ENCODE data around the gene OR11G2.
"Not testable (repeated sequence)": the region's sequence is repeated elsewhere in the genome, so short reads cannot be mapped to it uniquely, and the experiment has no call there.

OR11G2 gene

DNA sequence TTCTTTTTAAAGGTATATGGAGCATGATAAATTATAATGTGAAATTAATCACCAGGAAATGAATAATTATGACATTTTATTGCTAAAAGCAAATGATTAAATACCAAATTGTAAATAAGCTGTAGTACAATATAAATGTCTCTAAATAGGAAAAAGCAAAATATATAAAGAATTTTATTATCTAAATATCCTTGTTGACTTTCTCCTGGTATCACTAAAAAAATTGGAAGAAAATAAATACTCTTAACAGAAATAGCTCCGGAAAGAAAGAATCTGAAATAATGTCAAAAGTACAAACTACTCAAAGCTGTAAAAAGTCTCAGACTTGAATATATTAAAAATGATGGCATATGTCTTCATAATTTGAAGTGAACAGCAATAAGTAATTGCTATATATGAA, 38.0 kb downstream of the OR11G2 start, which contains the start of gene OR11H7:
OR11H7 (plus strand) TSS at position 301 of the 400 bp plus-strand sequence.
- no peak for DNase-seq

DNA sequence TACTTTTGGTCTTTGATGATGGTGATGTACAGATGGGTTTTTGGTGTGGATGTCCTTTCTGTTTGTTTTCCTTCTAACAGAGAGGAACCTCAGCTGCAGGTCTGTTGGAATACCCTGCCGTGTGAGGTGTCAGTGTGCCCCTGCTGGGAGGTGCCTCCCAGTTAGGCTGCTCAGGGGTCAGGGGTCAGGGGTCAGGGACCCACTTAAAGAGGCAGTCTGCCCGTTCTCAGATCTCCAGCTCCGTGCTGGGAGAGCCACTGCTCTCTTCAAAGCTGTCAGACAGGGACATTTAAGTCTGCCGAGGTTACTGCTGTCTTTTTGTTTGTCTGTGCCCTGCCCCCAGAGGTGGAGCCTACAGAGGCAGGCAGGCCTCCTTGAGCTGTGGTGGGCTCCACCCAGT, 44.7 kb downstream of the OR11G2 start:
- not testable (repeated sequence) for DNase-seq

DNA sequence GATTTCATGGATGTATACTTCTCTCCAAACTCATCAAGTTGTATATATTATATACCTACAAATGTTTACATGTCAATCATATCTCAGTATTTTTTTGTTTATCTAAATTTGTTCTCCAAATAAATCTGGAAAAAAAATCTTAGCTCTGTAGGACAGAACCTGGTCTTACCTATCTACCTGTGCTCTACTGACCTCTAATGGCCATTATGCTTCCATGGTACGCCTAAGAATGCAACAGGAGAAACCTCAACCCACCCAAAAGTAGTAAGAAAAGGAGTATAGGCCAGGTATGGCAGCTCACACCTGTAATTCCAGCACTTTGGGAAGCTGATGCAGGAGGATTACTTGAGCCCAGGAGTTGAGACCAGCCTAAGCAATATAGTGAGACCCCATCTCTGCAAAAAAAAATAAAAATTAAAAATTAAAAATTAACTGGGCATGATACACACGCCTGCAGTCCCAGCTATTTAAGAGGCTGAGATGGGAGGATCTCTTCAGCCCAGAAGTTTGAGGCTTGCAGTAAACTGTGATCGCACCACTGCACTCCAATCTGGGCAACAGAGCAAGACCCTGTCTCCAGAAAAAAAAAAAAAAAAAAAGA, 57.0 kb downstream of the OR11G2 start:
- peak in 1 of 3 experiments; percentile 50 for DNase-seq
